HG03108 (cell line): ENCODE results near the gene APLP2.

Experiments used
- ATAC-seq: cut with Tn5 transposase; IDR thresholded peaks from one replicate; pipeline ENCODE4 v1.9.1; 2021; ENCODE audit warnings: moderate library complexity; ENCODE audit not compliant: unreplicated experiment

Gene APLP2

GRCh38 chr11:130144141-130144540 lies 74.4 kb downstream of the APLP2 start:
- ATAC-seq: no peak

GRCh38 chr11:130144861-130145281 lies 75.2 kb downstream of the APLP2 start:
- ATAC-seq: no peak

GRCh38 chr11:130145311-130145812 lies 75.7 kb downstream of the APLP2 start:
- no peak for ATAC-seq

DNA sequence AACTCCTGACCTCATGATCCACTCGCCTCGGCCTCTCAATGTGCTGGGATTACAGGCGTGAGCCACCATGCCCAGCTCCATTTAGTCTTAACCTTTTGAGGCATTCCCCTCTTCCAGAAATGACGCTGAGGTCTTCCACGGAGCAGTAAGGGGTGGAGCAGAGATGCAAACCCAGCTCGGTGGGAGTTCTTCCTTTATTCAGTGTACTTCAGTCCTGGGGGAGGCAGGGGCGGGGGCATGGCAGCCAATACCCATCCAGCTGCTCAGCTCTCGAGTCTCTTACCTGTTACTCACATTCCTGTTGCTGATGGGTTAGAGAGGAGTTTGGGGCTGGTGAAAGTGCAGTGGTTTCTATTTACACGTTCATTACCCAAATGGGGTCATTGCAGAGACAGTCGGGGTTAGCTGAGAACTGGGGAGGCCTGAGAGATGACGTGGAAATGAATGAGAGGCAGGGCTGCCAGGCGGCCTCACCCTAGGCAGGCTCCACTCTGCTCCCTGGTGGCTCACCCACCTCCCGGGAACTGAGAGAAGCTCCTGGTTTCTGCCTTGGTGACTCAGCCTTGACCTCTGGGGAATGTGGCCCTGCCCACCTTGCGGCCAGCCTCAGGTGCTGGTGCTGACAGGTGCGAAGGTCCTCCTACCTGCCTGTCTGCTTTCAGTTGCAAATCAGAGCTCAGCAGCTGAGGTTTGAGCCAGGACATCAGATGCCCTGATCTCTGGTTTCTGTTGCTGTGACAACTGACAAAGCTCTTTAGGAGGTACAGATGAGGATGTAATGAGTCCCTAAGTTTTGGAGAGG lies 76.5 kb downstream of the APLP2 start:
- ATAC-seq: no peak

GRCh38 chr11:130146796-130147195 lies 77.1 kb downstream of the APLP2 start:
- ATAC-seq: no peak

- no peak for ATAC-seq
These were observed 79.2 kb downstream of the APLP2 start for GRCh38 chr11:130148796-130149326.

DNA sequence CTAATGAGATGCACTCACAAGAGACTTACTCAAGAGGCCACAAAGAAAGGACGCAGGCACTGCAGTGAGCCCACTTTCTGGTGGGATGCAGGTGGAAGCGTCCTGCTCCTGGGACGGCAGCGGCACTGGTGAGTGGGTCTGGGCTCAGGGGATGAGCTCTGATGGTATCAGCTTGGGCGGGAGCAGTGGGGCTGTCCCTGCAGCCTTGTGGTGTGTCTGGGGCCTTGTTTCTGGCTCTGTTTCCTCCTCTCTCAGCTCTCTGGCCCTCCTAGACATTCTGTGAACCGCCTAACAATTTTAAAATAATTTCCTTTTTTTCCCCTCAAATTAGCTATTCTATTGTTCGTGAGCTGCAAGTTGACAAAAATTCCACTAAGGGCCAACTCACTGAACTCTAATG lies 81.1 kb downstream of the APLP2 start:
- no peak for ATAC-seq

DNA sequence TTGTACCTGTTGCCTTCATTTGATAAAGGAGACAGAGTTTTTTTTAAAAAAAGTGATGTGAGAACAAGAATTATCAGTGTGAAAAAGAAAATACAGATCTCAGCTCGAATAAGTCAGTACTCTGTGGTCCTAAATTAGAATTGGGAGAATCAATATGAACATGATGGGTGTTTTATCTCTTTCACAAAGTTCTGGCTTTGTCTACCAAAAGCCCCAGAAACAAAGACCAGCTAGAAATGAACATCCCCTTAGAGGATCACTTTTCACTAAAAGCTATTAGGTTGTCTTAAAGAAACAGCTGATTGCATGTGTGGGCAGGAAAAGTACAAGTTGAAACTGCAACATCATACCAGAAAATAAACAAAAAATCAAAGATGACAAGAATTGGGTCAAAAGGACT lies 81.5 kb downstream of the APLP2 start:
- ATAC-seq: no peak

DNA sequence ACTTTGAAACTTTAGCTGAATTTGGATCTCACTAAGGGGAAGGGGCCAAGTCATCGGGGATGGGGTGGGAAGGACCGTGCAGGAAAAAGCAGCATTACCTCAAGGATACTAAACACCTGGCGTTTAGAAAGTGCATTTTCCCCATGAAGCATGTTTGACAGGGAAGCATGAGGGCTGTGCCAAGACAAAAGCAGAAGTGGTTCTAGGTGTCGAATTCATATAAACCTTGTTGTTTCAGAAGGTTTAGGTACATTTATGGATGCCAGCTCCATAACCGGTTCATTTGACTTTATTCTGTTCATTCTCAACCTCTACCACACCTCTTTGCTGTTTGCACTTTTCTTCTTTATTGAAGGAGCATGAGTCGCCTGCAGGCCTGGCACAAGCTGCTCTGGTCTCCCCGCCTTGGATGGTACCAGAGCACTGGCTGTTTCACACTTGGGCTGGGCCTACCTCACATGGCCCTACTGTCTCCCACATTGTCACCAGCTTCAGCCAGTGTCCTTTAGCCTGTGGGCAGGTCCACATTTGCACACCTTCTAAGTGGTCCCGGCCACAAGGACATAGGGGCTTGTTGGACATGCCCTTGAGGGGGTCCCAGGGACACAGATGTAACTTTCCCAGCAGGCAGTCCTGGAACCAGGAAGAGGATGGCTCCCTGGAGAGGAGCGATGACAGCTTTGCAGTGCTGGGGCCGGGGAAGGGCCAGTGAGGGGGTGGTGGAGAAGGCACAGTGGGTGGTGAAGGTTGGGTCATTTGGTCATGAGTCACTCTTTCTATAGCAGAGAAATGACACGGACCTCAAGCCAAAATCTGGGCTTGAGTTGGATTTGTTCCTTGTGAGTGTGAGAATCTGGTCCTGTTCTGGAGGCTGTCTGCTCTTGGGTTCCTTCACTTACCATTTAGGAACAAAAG lies 86.7 kb downstream of the APLP2 start:
- no peak for ATAC-seq

GRCh38 chr11:130157101-130157500 lies 87.4 kb downstream of the APLP2 start:
- ATAC-seq: no peak

- ATAC-seq: no peak
These were observed 88.1 kb downstream of the APLP2 start for GRCh38 chr11:130157840-130158239.

DNA sequence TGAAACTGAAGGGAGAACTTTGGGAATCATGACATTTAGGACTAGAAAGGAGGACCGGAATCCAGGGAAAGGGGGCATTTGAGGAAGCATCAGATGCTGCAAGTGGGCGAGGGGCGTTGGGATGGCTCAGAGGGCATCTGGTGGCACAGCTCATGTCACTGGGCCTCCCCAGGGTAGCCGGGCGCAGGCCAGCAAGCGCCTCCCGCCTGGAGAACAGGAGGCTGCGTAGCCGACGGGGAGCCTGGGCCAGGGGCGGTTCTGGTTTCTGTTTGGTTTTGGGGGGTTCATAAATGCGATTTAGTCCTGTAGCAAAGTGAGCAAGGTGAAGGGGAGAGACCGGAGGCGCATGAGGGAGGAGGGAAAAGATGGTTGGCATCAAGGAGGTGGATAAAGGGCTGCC lies 89.4 kb downstream of the APLP2 start:
- no peak for ATAC-seq

DNA sequence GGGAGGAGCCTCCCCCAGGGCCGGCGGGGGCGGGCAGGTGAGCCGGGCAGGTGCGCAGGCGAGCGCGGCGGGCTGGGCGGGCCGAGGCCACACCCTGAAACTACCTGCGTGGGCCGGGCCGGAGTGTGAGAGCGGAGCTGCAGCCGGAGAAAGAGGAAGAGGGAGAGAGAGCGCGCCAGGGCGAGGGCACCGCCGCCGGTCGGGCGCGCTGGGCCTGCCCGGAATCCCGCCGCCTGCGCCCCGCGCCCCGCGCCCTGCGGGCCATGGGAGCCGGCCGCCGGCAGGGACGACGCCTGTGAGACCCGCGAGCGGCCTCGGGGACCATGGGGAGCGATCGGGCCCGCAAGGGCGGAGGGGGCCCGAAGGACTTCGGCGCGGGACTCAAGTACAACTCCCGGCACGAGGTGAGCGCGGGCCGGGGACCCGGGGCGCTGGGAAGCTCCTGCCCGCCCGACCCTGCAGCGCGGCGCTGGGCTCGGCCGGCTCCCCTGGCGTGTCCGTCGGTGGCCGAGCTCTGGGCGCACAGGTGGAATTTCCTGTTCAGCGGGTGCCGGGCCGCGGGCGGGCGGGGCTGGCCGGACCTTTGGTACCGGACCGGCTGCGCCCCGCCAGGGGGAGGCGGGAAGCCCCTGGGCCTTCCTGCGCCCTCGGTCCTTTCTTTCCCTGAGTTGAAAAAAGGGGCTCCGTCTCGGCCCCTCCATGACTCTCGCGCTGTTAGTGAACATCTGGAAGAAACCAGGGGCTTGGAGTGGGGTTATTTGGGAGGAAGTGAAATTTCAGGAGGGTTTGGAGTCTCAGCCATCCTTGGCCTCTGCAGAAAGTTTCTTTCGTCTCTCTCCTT lies 90.2 kb downstream of the APLP2 start, which contains the start of gene ST14:
Gene ST14 (plus strand): TSS at position 126 of the 841 bp plus-strand sequence. CDS start 198 bp downstream, at position 324.
- no peak for ATAC-seq

GRCh38 chr11:130160498-130161155 lies 90.9 kb downstream of the APLP2 start:
- no peak for ATAC-seq

DNA sequence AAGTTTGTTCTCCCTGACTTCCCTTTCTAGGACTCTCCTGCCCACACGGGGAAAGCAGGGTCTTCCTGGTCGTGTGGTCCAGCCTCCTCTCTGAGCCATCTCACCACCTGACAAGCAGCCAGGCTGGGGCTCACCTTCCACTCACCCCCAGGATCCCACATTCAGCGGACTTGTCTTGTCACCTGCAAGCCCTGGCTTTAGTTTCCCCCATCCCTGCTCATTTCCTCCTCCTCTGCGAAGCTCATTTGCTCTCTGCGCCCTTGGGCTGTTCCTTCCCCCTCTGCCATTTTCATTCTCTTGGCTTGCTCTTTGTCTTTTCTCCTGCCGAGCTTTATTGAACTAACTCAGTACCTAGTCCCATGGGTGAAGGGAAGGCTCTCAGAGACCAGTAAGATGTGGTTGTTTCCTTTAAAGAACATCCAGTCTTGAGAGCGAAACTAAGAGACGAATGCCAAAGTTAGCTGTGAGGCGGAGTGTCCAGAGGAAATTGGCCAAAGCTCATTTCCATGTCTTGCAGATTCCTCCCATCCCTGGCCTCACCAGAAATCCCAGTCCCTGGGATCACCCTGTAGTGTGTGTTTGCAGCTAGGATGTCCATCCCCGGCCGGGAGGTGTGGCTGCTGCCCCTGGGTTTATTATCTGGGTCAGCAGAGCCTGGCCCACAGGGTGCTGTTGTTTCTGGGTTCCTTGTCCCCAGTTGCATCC lies 91.9 kb downstream of the APLP2 start:
- no peak for ATAC-seq

DNA sequence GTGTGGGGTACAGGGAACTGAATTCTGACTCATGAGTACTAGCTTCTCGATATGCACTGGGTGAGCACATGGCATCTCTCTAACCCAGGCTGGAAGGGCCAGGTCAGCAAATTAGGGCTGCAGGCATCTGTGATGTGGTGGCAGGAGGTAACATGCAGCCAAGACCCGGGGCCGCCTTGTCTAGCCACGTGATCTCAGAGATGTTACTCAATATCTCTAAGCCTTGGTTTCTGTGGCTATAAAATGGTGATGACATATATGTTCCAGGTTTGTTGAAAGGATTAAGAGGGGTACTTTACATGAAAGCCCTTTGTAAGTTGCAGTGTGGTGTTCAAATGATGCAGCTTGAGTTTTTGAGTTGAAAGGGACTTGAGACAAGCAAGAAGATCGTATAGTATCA lies 93.0 kb downstream of the APLP2 start:
- no peak for ATAC-seq

DNA sequence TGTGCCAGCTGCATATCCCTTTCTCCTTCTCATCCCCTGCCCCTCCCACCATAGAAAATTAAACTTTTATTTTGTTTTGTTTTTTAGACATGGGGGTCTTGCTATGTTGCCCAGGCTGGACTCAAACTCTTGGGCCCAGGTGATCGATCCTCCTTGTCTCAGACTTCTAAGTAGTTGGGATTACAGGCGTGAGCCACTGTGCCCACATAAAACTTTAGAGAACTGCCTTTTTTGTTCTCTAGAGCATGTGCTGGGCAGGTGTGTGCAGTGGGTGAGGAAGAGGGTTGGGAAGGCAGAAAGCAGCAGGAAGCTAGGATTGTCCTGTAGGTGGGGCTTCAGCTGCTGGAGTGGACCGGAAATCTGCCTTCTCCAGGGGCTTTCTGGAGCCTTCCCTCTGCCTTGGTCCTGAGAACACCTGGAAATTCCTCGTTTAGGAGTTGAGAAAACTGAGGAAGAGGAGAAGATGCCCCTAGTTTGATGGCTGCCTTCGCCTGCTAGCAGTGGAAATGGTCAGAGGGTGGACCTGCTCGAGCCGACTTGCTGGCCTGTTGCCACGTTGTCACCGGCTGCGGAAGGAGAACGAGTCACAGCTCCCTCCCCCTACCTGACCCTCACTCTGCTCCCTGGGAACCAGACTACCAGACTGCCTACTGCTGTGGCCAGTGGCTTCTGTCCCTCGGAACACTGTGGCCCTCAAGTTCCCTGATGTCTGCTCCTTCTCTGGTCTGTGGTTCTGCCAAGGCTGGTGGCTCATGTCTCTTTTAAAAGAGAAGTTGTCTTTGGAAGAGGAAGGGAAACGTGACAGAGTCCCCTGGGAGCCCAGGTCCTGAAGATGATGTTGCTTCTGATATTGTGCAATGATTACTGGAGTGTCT lies 93.9 kb downstream of the APLP2 start:
- no peak for ATAC-seq

GRCh38 chr11:130164221-130164570 lies 94.5 kb downstream of the APLP2 start:
- ATAC-seq: no peak
